ENCODE data around the gene ARHGEF39.

The ARHGEF39 gene

DNA sequence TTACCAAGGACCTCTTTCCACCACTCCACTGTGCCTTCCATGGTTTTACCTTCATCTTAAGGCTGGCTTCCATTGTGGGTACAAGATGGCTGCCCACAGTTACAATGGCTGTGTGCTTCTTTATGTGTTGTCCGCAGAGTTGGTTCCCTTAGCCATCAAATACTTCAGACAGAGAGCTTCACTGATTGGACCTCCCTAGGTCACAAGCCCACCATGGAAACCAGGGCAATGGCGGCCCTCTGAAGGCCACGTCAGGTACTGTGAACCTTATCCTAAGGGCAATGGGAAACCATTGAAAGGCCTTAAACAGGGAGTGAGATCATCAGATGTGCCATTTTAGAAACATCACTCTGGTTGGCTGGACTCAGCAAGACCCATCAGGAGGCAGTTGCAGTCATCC is 2.9 kb upstream of the ARHGEF39 start:
- no peak for DNase-seq (ENCODE audit: low spot score)
- H3K27ac ChIP-seq (replicated peaks; ENCODE audit: low read length): no peak overlapping the region
- WGBS, 2 donors (ENCODE audit: extremely low coverage in 2 of 2, insufficient read length in 2 of 2, insufficient replicate concordance in 1 of 2): no CpG with 5 or more reads among the region's 3 CpGs

DNA sequence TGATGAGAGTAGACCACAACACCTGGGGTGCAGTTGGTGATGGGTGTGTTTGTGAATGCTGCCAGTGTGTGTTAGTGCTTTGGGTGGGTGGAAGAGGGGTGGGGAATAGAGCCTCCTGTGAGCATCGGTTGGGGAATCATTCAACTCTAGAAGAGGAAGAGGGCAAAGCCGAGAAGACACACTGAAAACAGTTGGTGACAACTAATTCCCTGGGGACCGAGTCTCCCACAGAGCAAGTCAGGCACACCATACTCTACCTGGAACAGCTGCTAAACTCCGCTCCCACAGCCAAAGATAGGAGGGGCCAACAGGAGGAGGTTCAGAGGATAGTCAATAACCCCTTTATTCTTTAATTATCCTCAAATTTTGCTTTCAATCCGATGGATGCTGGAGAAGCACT is 1.6 kb upstream of the ARHGEF39 start:
- Histone ChIP-seq H3K18ac (ENCODE audit: low read length) (no peak overlapping the region), H3K36me3 (replicated peaks in 1 of 2; ENCODE audit: control insufficient read depth in 2 of 2, insufficient read depth in 2 of 2, low read length in 2 of 2) (peaks cover 17 to 23% of the 10 kb centered on the region in 2 donors), H3K4me2 (ENCODE audit: insufficient read depth, low read length, poor library complexity, severe bottlenecking) (no peak overlapping the region), H3K4me1 (ENCODE audit: control insufficient read depth in 2 of 2, insufficient read depth in 1 of 2, low read depth in 1 of 2, low read length in 2 of 2) (peaks cover 5 to 13% of the 10 kb centered on the region in 2 donors), H3K4me3 (ENCODE audit: low read length in 2 of 2) (no peak overlapping the region), H3K9ac (ENCODE audit: low read depth, low read length, poor library complexity) (no peak overlapping the region), H3K27me3 (ENCODE audit: control insufficient read depth in 3 of 3, insufficient read depth in 3 of 3, low read depth in 1 of 3, low read length in 3 of 3) (peaks cover 0 to 4% (median 0%) of the 10 kb centered on the region in 3 experiments), H4K91ac (ENCODE audit: low read depth, low read length, poor library complexity) (no peak overlapping the region), H2AFZ (ENCODE audit: low read length) (no peak overlapping the region), H3K27ac (replicated peaks; ENCODE audit: low read length) (no peak overlapping the region), H2AK5ac (ENCODE audit: low read depth, low read length) (peak overlapping the region; percentile 1), H2BK5ac (ENCODE audit: low read length) (no peak overlapping the region), H2BK15ac (ENCODE audit: low read length) (no peak overlapping the region), H3K14ac (ENCODE audit: low read length) (no peak overlapping the region), H3K23ac (ENCODE audit: low read depth, low read length, poor library complexity) (no peak overlapping the region), H3K9me3 (replicated peaks in 1 of 2; ENCODE audit: control insufficient read depth in 2 of 2, insufficient read depth in 1 of 2, low read depth in 1 of 2, low read length in 2 of 2) (peaks cover 0 to 3% of the 10 kb centered on the region in 2 donors), H3K79me1 (ENCODE audit: low read depth, low read length) (peaks cover 8% of the 10 kb centered on the region), H3K4ac (ENCODE audit: low read length) (no peak overlapping the region), H2BK120ac (ENCODE audit: low read depth, low read length) (no peak overlapping the region), H2BK12ac (ENCODE audit: low read length) (no peak overlapping the region), H4K8ac (ENCODE audit: low read depth, low read length) (no peak overlapping the region)
- no peak for DNase-seq (ENCODE audit: low spot score)
- no CpG with 5 or more reads among the region's 5 CpGs for WGBS, 2 donors (ENCODE audit: extremely low coverage in 2 of 2, insufficient read length in 2 of 2, insufficient replicate concordance in 1 of 2)

More for the DNA sequence above, 2.9 kb upstream of the ARHGEF39 start:
- peaks cover 0 to 9% (median 0%) of the 10 kb centered on the region in 3 experiments for H3K27me3 ChIP-seq (ENCODE audit: control insufficient read depth in 3 of 3, insufficient read depth in 3 of 3, low read depth in 1 of 3, low read length in 3 of 3)
- no peak overlapping the region for H2BK15ac ChIP-seq (ENCODE audit: low read length)
- no peak overlapping the region for H4K91ac ChIP-seq (ENCODE audit: low read depth, low read length, poor library complexity)
- peak overlapping the region in 1 of 2 donors; percentile 51 for H3K4me3 ChIP-seq (ENCODE audit: low read length in 2 of 2)
- no peak overlapping the region for H3K14ac ChIP-seq (ENCODE audit: low read length)
- peaks cover 4 to 9% of the 10 kb centered on the region in 2 donors for H3K36me3 ChIP-seq (replicated peaks in 1 of 2; ENCODE audit: control insufficient read depth in 2 of 2, insufficient read depth in 2 of 2, low read length in 2 of 2)
- H3K4me1 ChIP-seq (ENCODE audit: control insufficient read depth in 2 of 2, insufficient read depth in 1 of 2, low read depth in 1 of 2, low read length in 2 of 2): peaks cover 5 to 12% of the 10 kb centered on the region in 2 donors
- H4K8ac ChIP-seq (ENCODE audit: low read depth, low read length): no peak overlapping the region
- H3K23ac ChIP-seq (ENCODE audit: low read depth, low read length, poor library complexity): no peak overlapping the region
- no peak overlapping the region for H3K4me2 ChIP-seq (ENCODE audit: insufficient read depth, low read length, poor library complexity, severe bottlenecking)
- H2BK120ac ChIP-seq (ENCODE audit: low read depth, low read length): no peak overlapping the region
- H3K9me3 ChIP-seq (replicated peaks in 1 of 2; ENCODE audit: control insufficient read depth in 2 of 2, insufficient read depth in 1 of 2, low read depth in 1 of 2, low read length in 2 of 2): peaks cover 0 to 3% of the 10 kb centered on the region in 2 donors
- peak overlapping the region; percentile 33 for H2AFZ ChIP-seq (ENCODE audit: low read length)
- H3K4ac ChIP-seq (ENCODE audit: low read length): no peak overlapping the region
- no peak overlapping the region for H2AK5ac ChIP-seq (ENCODE audit: low read depth, low read length)
- H3K79me1 ChIP-seq (ENCODE audit: low read depth, low read length): peaks cover 8% of the 10 kb centered on the region
- H3K9ac ChIP-seq (ENCODE audit: low read depth, low read length, poor library complexity): no peak overlapping the region
- H3K18ac ChIP-seq (ENCODE audit: low read length): peak overlapping the region; percentile 32
- no peak overlapping the region for H2BK12ac ChIP-seq (ENCODE audit: low read length)
- no peak overlapping the region for H2BK5ac ChIP-seq (ENCODE audit: low read length)

DNA sequence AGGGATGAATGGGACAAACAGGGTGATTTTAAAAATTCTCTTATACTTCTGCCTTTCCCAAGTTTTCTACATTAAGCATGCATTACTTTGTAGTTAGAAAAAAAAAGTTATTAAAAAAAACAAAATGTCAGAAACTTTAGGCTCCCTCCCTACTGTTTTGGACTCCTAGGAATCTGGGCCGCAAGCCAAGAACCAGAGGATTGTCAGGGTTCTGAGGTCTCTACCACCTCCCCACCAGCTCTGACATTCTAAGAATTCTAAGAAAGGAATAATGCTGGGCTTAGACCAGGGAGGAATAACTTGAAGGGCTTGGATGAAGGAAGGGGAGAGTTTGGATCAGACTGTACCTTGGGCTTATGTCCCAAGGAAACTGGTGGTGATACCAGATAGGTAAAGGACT is 1.1 kb upstream of the ARHGEF39 start:
- Histone ChIP-seq H2BK15ac (ENCODE audit: low read length) (no peak overlapping the region), H4K91ac (ENCODE audit: low read depth, low read length, poor library complexity) (no peak overlapping the region), H3K4ac (ENCODE audit: low read length) (no peak overlapping the region), H2BK120ac (ENCODE audit: low read depth, low read length) (no peak overlapping the region), H3K14ac (ENCODE audit: low read length) (no peak overlapping the region), H3K79me1 (ENCODE audit: low read depth, low read length) (peaks cover 8% of the 10 kb centered on the region), H2BK12ac (ENCODE audit: low read length) (no peak overlapping the region), H3K4me2 (ENCODE audit: insufficient read depth, low read length, poor library complexity, severe bottlenecking) (no peak overlapping the region), H2BK5ac (ENCODE audit: low read length) (no peak overlapping the region), H3K9ac (ENCODE audit: low read depth, low read length, poor library complexity) (no peak overlapping the region), H3K18ac (ENCODE audit: low read length) (no peak overlapping the region), H3K4me1 (ENCODE audit: control insufficient read depth in 2 of 2, insufficient read depth in 1 of 2, low read depth in 1 of 2, low read length in 2 of 2) (peaks cover 5 to 13% of the 10 kb centered on the region in 2 donors), H3K36me3 (replicated peaks in 1 of 2; ENCODE audit: control insufficient read depth in 2 of 2, insufficient read depth in 2 of 2, low read length in 2 of 2) (peaks cover 17 to 28% of the 10 kb centered on the region in 2 donors), H3K27me3 (ENCODE audit: control insufficient read depth in 3 of 3, insufficient read depth in 3 of 3, low read depth in 1 of 3, low read length in 3 of 3) (peaks cover 0 to 4% (median 0%) of the 10 kb centered on the region in 3 experiments), H3K9me3 (replicated peaks in 1 of 2; ENCODE audit: control insufficient read depth in 2 of 2, insufficient read depth in 1 of 2, low read depth in 1 of 2, low read length in 2 of 2) (peaks cover 0 to 3% of the 10 kb centered on the region in 2 donors), H2AK5ac (ENCODE audit: low read depth, low read length) (peak overlapping the region; percentile 1), H4K8ac (ENCODE audit: low read depth, low read length) (no peak overlapping the region), H2AFZ (ENCODE audit: low read length) (no peak overlapping the region), H3K27ac (replicated peaks; ENCODE audit: low read length) (no peak overlapping the region), H3K4me3 (ENCODE audit: low read length in 2 of 2) (no peak overlapping the region), H3K23ac (ENCODE audit: low read depth, low read length, poor library complexity) (no peak overlapping the region)
- no CpG with 5 or more reads among the region's 1 CpG for WGBS, 2 donors (ENCODE audit: extremely low coverage in 2 of 2, insufficient read length in 2 of 2, insufficient replicate concordance in 1 of 2)
- no peak for DNase-seq (ENCODE audit: low spot score)

DNA sequence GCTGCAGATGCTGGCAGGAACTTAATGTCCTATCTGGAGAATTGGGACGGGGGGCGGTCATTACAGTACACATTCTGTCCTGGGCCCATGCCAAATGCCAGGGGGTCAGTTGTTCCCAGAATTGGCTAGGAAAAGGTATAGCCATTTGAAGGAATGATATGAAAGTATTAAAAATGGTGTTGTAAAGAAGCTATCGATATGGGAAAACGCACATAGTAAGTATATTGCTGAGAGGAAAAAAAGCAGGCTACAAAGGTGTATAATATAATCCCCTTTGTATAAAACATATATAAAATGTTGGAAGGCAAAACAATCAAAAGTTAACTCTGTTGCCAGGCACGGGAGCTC is 450 bp upstream of the ARHGEF39 start:
- Histone ChIP-seq H4K8ac (ENCODE audit: low read depth, low read length) (no peak overlapping the region), H3K9ac (ENCODE audit: low read depth, low read length, poor library complexity) (no peak overlapping the region), H2AK5ac (ENCODE audit: low read depth, low read length) (peak overlapping the region; percentile 51), H2BK15ac (ENCODE audit: low read length) (no peak overlapping the region), H3K18ac (ENCODE audit: low read length) (peak overlapping the region; percentile 72), H3K36me3 (replicated peaks in 1 of 2; ENCODE audit: control insufficient read depth in 2 of 2, insufficient read depth in 2 of 2, low read length in 2 of 2) (peaks cover 23 to 34% of the 10 kb centered on the region in 2 donors), H3K4me1 (ENCODE audit: control insufficient read depth in 2 of 2, insufficient read depth in 1 of 2, low read depth in 1 of 2, low read length in 2 of 2) (peaks cover 5 to 13% of the 10 kb centered on the region in 2 donors), H2BK5ac (ENCODE audit: low read length) (no peak overlapping the region), H3K4me2 (ENCODE audit: insufficient read depth, low read length, poor library complexity, severe bottlenecking) (peak overlapping the region; percentile 54), H3K27ac (replicated peaks; ENCODE audit: low read length) (no peak overlapping the region), H3K79me1 (ENCODE audit: low read depth, low read length) (peaks cover 8% of the 10 kb centered on the region), H2BK12ac (ENCODE audit: low read length) (no peak overlapping the region), H3K9me3 (replicated peaks in 1 of 2; ENCODE audit: control insufficient read depth in 2 of 2, insufficient read depth in 1 of 2, low read depth in 1 of 2, low read length in 2 of 2) (peaks cover 0 to 3% of the 10 kb centered on the region in 2 donors), H3K27me3 (ENCODE audit: control insufficient read depth in 3 of 3, insufficient read depth in 3 of 3, low read depth in 1 of 3, low read length in 3 of 3) (peaks cover 0 to 4% (median 0%) of the 10 kb centered on the region in 3 experiments), H4K91ac (ENCODE audit: low read depth, low read length, poor library complexity) (no peak overlapping the region), H2BK120ac (ENCODE audit: low read depth, low read length) (no peak overlapping the region), H3K23ac (ENCODE audit: low read depth, low read length, poor library complexity) (peak overlapping the region; percentile 86), H3K4me3 (ENCODE audit: low read length in 2 of 2) (peak overlapping the region; percentile 76 to 94), H3K14ac (ENCODE audit: low read length) (no peak overlapping the region), H2AFZ (ENCODE audit: low read length) (peak overlapping the region; percentile 94), H3K4ac (ENCODE audit: low read length) (no peak overlapping the region)
- DNase-seq (ENCODE audit: low spot score): no peak
- 100% methylated on average over 2 of the region's 5 CpGs; no CpG with 5 or more reads in 1 of the 2 donors for WGBS, 2 donors (ENCODE audit: extremely low coverage in 2 of 2, insufficient read length in 2 of 2, insufficient replicate concordance in 1 of 2)

Measured in neuronal stem cell (in vitro differentiated cells).